Measurements from ENCODE around the gene SETDB2. TPM values are rescaled to one million over a fixed set of nuclear protein-coding genes. Genes with fewer than 3 reads are reported as not detected.

Gene SETDB2
- total RNA-seq, 1 donor: 11.0 TPM

GRCh38 chr13:49403996-49404702 is 39.9 kb upstream of the SETDB2 start:
- no peak overlapping the region for H3K4me3 ChIP-seq (ENCODE audit: low read depth, low read length)
- DNase-seq (ENCODE audit: low read depth): no peak
- TF ChIP-seq CTCF (IDR thresholded peaks at IDR 0.05; ENCODE audit: insufficient read depth, low read length): no peak

GRCh38 chr13:49404703-49405020 is 39.4 kb upstream of the SETDB2 start:
- no peak for DNase-seq (ENCODE audit: low read depth)
- H3K4me3 ChIP-seq (ENCODE audit: low read depth, low read length): no peak overlapping the region
- TF ChIP-seq CTCF (IDR thresholded peaks at IDR 0.05; ENCODE audit: insufficient read depth, low read length): no peak

GRCh38 chr13:49407068-49407467 is 37.0 kb upstream of the SETDB2 start:
- no peak for DNase-seq (ENCODE audit: low read depth)
- no peak overlapping the region for H3K4me3 ChIP-seq (ENCODE audit: low read depth, low read length)
- TF ChIP-seq CTCF (IDR thresholded peaks at IDR 0.05; ENCODE audit: insufficient read depth, low read length): no peak

- no peak for TF ChIP-seq CTCF (IDR thresholded peaks at IDR 0.05; ENCODE audit: insufficient read depth, low read length)
- DNase-seq (ENCODE audit: low read depth): no peak
- H3K4me3 ChIP-seq (ENCODE audit: low read depth, low read length): no peak overlapping the region
Measured at GRCh38 chr13:49407936-49408335, 36.1 kb upstream of the SETDB2 start.

GRCh38 chr13:49409008-49409407 is 35.1 kb upstream of the SETDB2 start:
- no peak for DNase-seq (ENCODE audit: low read depth)
- no peak for TF ChIP-seq CTCF (IDR thresholded peaks at IDR 0.05; ENCODE audit: insufficient read depth, low read length)
- H3K4me3 ChIP-seq (ENCODE audit: low read depth, low read length): no peak overlapping the region

GRCh38 chr13:49410006-49410405 is 34.1 kb upstream of the SETDB2 start:
- TF ChIP-seq CTCF (IDR thresholded peaks at IDR 0.05; ENCODE audit: insufficient read depth, low read length): no peak
- no peak for DNase-seq (ENCODE audit: low read depth)
- no peak overlapping the region for H3K4me3 ChIP-seq (ENCODE audit: low read depth, low read length)

GRCh38 chr13:49410477-49410876 is 33.6 kb upstream of the SETDB2 start:
- TF ChIP-seq CTCF (IDR thresholded peaks at IDR 0.05; ENCODE audit: insufficient read depth, low read length): no peak

More at GRCh38 chr13:49410477-49410876, 33.6 kb upstream of the SETDB2 start:
- H3K4me3 ChIP-seq (ENCODE audit: low read depth, low read length): no peak overlapping the region
- DNase-seq (ENCODE audit: low read depth): no peak

Measured in fibroblast of the aortic adventitia (primary cell).